H1 (cell line): ENCODE data around the gene EHD4. TPM values are rescaled to one million over a fixed set of nuclear protein-coding genes. Genes with fewer than 3 reads are reported as not detected.

Experiments
- CTCF ChIA-PET: fragments of 300-600 bp; sonication (Branson Sonifier 250); formaldehyde crosslinking; loops from one replicate; lab custom pipeline; 2021; ENCODE audit not compliant: partially characterized antibody; lab: Charles Lee
- POLR2A ChIA-PET: fragments of 300-600 bp; sonication (Branson Sonifier 250); formaldehyde crosslinking; loops from one replicate; lab custom pipeline; 2021; ENCODE audit warnings: inconsistent platforms; ENCODE audit not compliant: partially characterized antibody; lab: Charles Lee
- DNase-seq, 2 experiments: peaks; one replicate each; pipeline versions ENCODE4 v3.0.0 to v3.0.0-alpha.2; 2010 to 2022; ENCODE audit warnings: low spot score in 2 of 2, low read depth in 1 of 2, mixed read lengths in 1 of 2
- FAIRE-seq: peaks from 2 replicates; lab custom pipeline; 2011; peaks lifted over from hg19 to GRCh38; lab: Jason Lieb, UNC
- H2AFZ ChIP-seq: 2 replicates; pipeline ENCODE4 v1.8.1; 2012; ENCODE audit warnings: low read length, inconsistent platforms
- H2AK5ac ChIP-seq: 2 replicates; pipeline ENCODE4 v1.6.1; 2013; ENCODE audit warnings: low read depth, low read length
- H2BK120ac ChIP-seq: replicated peaks from 2 replicates; pipeline ENCODE3; 2013; ENCODE audit warnings: low read depth, low read length, inconsistent platforms
- H2BK12ac ChIP-seq: 2 replicates; pipeline ENCODE4 v1.6.1; 2013; ENCODE audit warnings: low read depth, low read length
- H2BK15ac ChIP-seq: 2 replicates; pipeline ENCODE4 v1.6.1; 2013; ENCODE audit warnings: low read length
- H2BK20ac ChIP-seq: 2 replicates; pipeline ENCODE4 v1.6.1; 2013; ENCODE audit warnings: low read length
- H2BK5ac ChIP-seq: 2 replicates; pipeline ENCODE4 v1.6.1; 2013; ENCODE audit warnings: low read depth, low read length
- H3K14ac ChIP-seq: 2 replicates; pipeline ENCODE4 v1.6.1; 2013; ENCODE audit warnings: inconsistent platforms; ENCODE audit not compliant: insufficient read length
- H3K18ac ChIP-seq: 2 replicates; pipeline ENCODE4 v1.6.1; 2013; ENCODE audit warnings: low read length; ENCODE audit errors: extremely low read depth
- H3K23ac ChIP-seq: 2 replicates; pipeline ENCODE4 v1.6.1; 2013; ENCODE audit warnings: inconsistent platforms; ENCODE audit not compliant: insufficient read length
- H3K23me2 ChIP-seq: 2 replicates; pipeline ENCODE4 v1.6.1; 2013; ENCODE audit warnings: low read depth, low read length
- H3K27ac ChIP-seq: 2 replicates; pipeline ENCODE4 v1.6.1; 2011; ENCODE audit warnings: low read depth, low read length, inconsistent platforms
- H3K27me3 ChIP-seq, 4 experiments: replicated peaks in 1 of 4; 1 replicate in 1 of 4; 2 replicates in 3 of 4; pipeline versions ENCODE4 v1.6.1 to v1.8.1; 2011 to 2013; ENCODE audit warnings: low read length in 3 of 4, mild to moderate bottlenecking in 3 of 4, inconsistent platforms in 2 of 4, mixed read lengths in 2 of 4, moderate library complexity in 1 of 4; ENCODE audit not compliant: control insufficient read depth in 3 of 4, insufficient read depth in 3 of 4; ENCODE audit errors: extremely low read depth in 1 of 4
- H3K36me3 ChIP-seq, 4 experiments: 2 replicates each; pipeline versions ENCODE4 v1.6.1 to v1.8.1; 2011 to 2013; ENCODE audit warnings: mild to moderate bottlenecking in 4 of 4, low read length in 3 of 4, moderate library complexity in 2 of 4, control low read depth in 1 of 4, inconsistent platforms in 1 of 4; ENCODE audit not compliant: insufficient read depth in 4 of 4, control insufficient read depth in 2 of 4
- H3K4ac ChIP-seq: replicated peaks from 2 replicates; pipeline ENCODE3; 2013; ENCODE audit warnings: low read length, low read depth, mixed read lengths, inconsistent platforms; ENCODE audit not compliant: insufficient read length
- H3K4me1 ChIP-seq, 4 experiments: replicated peaks in 1 of 4; 1 replicate in 1 of 4; 2 replicates in 3 of 4; pipeline versions ENCODE4 v1.6.1 to v1.8.1; 2011 to 2013; ENCODE audit warnings: low read length in 3 of 4, inconsistent platforms in 2 of 4, mixed read lengths in 1 of 4; ENCODE audit not compliant: insufficient read depth in 4 of 4, control insufficient read depth in 3 of 4
- H3K4me2 ChIP-seq, 2 experiments: 2 replicates each; pipeline versions ENCODE4 v1.6.1 to v1.8.1; 2011 to 2013; ENCODE audit warnings: low read depth in 2 of 2, low read length in 2 of 2, control low read depth in 1 of 2, inconsistent platforms in 1 of 2, mild to moderate bottlenecking in 1 of 2; ENCODE audit not compliant: insufficient read depth in 1 of 2
- H3K4me3 ChIP-seq, 4 experiments: fragments of 200-600, 300-600 bp in 1 of 4; sonication (generic), shearing (Covaris generic), sonication (Bioruptor Twin) in 1 of 4; 2 replicates each; pipeline versions ENCODE4 v1.5.1 to v1.8.1; 2011 to 2016; ENCODE audit warnings: low read length in 4 of 4, low read depth in 3 of 4, control low read depth in 2 of 4, inconsistent platforms in 2 of 4, mild to moderate bottlenecking in 2 of 4, mixed read lengths in 1 of 4, moderate library complexity in 1 of 4; ENCODE audit not compliant: insufficient read depth in 2 of 4; ENCODE audit errors: extremely low read depth in 1 of 4
- H3K56ac ChIP-seq: replicated peaks from 2 replicates; pipeline ENCODE3; 2013; ENCODE audit warnings: low read depth, mild to moderate bottlenecking, mixed read lengths, low read length, inconsistent platforms; ENCODE audit not compliant: insufficient read length
- H3K79me1 ChIP-seq: 2 replicates; pipeline ENCODE4 v1.6.1; 2013; ENCODE audit warnings: low read depth, low read length, control low read depth
- H3K79me2 ChIP-seq, 2 experiments: 2 replicates each; pipeline versions ENCODE4 v1.6.1 to v1.8.1; 2012 to 2013; ENCODE audit warnings: low read length in 2 of 2, mild to moderate bottlenecking in 2 of 2, inconsistent platforms in 1 of 2; ENCODE audit not compliant: insufficient read depth in 2 of 2, control insufficient read depth in 1 of 2
- H3K9ac ChIP-seq, 4 experiments: replicated peaks in 1 of 4; 1 replicate in 1 of 4; 2 replicates in 3 of 4; pipeline versions ENCODE4 v1.6.1 to v1.8.1; 2011 to 2013; ENCODE audit warnings: low read depth in 3 of 4, low read length in 3 of 4, control low read depth in 2 of 4, mild to moderate bottlenecking in 2 of 4, moderate library complexity in 2 of 4, inconsistent platforms in 1 of 4; ENCODE audit errors: extremely low read depth in 1 of 4
- H3K9me3 ChIP-seq, 2 experiments: 2 replicates each; pipeline versions ENCODE4 v1.6.1 to v1.8.1; 2012 to 2013; ENCODE audit warnings: mild to moderate bottlenecking in 2 of 2, moderate library complexity in 2 of 2, control low read depth in 1 of 2, inconsistent platforms in 1 of 2, low read depth in 1 of 2, low read length in 1 of 2, mixed read lengths in 1 of 2; ENCODE audit not compliant: insufficient read depth in 2 of 2
- H4K20me1 ChIP-seq, 2 experiments: replicated peaks in 1 of 2; 2 replicates each; pipeline versions ENCODE3 to v1.8.1; 2011 to 2013; ENCODE audit warnings: inconsistent platforms in 2 of 2, low read length in 2 of 2, mild to moderate bottlenecking in 1 of 2; ENCODE audit not compliant: insufficient read depth in 2 of 2, control insufficient read depth in 1 of 2
- H4K5ac ChIP-seq: 2 replicates; pipeline ENCODE4 v1.6.1; 2013; ENCODE audit warnings: low read length, low read depth, mixed read lengths, inconsistent platforms; ENCODE audit not compliant: insufficient read length
- H4K8ac ChIP-seq: 2 replicates; pipeline ENCODE4 v1.8.0; 2013; ENCODE audit warnings: mild to moderate bottlenecking, moderate library complexity, low read length, inconsistent platforms; ENCODE audit not compliant: insufficient read depth; ENCODE audit errors: extremely low read depth
- H4K91ac ChIP-seq: replicated peaks from 2 replicates; pipeline ENCODE3; 2013; ENCODE audit warnings: low read length, mixed read lengths, inconsistent platforms; ENCODE audit not compliant: insufficient read length
- CBX8 ChIP-seq: fragments of 300-800, 300-1000 bp; sonication (generic); IDR thresholded peaks from 2 replicates; pipeline ENCODE4 v1.7.1; 2016; ENCODE audit warnings: low read depth, low read length, borderline replicate concordance
- CHD2 ChIP-seq: IDR thresholded peaks from 2 replicates; pipeline ENCODE4 v1.6.1; 2012; ENCODE audit warnings: low read length, improper control_type of control experiment
- GABPA ChIP-seq: IDR thresholded peaks from 2 replicates; pipeline ENCODE4 v1.6.1; 2011; ENCODE audit warnings: mild to moderate bottlenecking, low read length, moderate library complexity, borderline replicate concordance; ENCODE audit not compliant: insufficient read depth
- POLR2A ChIP-seq, 2 experiments: IDR thresholded peaks; 1 replicate in 1 of 2; 2 replicates in 1 of 2; pipeline ENCODE4 v1.6.1; 2011; ENCODE audit warnings: low read depth in 2 of 2, low read length in 2 of 2, mild to moderate bottlenecking in 2 of 2; ENCODE audit errors: control extremely low read depth in 1 of 2
- RBBP5 ChIP-seq: IDR thresholded peaks from 2 replicates; pipeline ENCODE4 v1.7.1; 2012; ENCODE audit warnings: low read depth, mild to moderate bottlenecking, inconsistent platforms, low read length, moderate library complexity, borderline replicate concordance
- SP2 ChIP-seq: IDR thresholded peaks from 2 replicates; pipeline ENCODE4 v1.6.1; 2012; ENCODE audit warnings: mild to moderate bottlenecking, low read length, inconsistent platforms
- WGBS, 2 experiments: shearing (Covaris generic) in 1 of 2; methylation state at CpG; one replicate each; pipeline versions ENCODE4 v1.1.6 to v1.1.7; 2013 to 2015; ENCODE audit warnings: low lambda C conversion rate in 2 of 2, mixed read lengths in 2 of 2, inconsistent platforms in 1 of 2, low coverage in 1 of 2, missing lambda C conversion rate in 1 of 2; ENCODE audit not compliant: insufficient replicate concordance in 2 of 2, insufficient coverage in 1 of 2, insufficient read length in 1 of 2; ENCODE audit errors: extremely low coverage in 1 of 2, missing lambda C conversion rate in 1 of 2; 5-methylcytosine and 5-hydroxymethylcytosine counted together
- polyA plus RNA-seq, 7 experiments: library from polyadenylated mRNA; depleted of rRNA in 3 of 7; stranded (reverse) in 5 of 7; unstranded in 2 of 7; fragments of >200 nt in 5 of 7; fragments of 200-250 nt in 2 of 7; gene quantifications; 1 replicate in 5 of 7; 2 replicates in 1 of 7; 4 replicates in 1 of 7; pipeline versions ENCODE4 v1.2.1 to v1.2.3, GENCODE V29; 2011 to 2013; ENCODE audit warnings: missing spikeins in 2 of 7, mixed read lengths in 2 of 7
- total RNA-seq: library from RNA; stranded (reverse); fragmentation: NEBNext Ultra II Directional; extraction: Animal tissue kit (Norgen Biotek cat#: 25700); gene quantifications from 2 replicates; pipeline ENCODE4 v1.2.1, GENCODE V29; 2021
- TF ChIP-seq, protein P1 (sequence below), 3 experiments: IDR thresholded peaks; 1 replicate in 2 of 3; 2 replicates in 1 of 3; pipeline versions ENCODE4 v1.5.1 to v1.6.1; 2011; ENCODE audit warnings: low read length in 3 of 3, mild to moderate bottlenecking in 3 of 3, inconsistent platforms in 2 of 3, low read depth in 1 of 3, moderate library complexity in 1 of 3; ENCODE audit not compliant: insufficient read depth in 1 of 3; ENCODE audit errors: control extremely low read depth in 1 of 3
- TF ChIP-seq, protein P2 (sequence below): IDR thresholded peaks from 2 replicates; pipeline ENCODE4 v1.6.1; 2012; ENCODE audit warnings: low read length, inconsistent platforms

Gene EHD4
- total and polyA plus RNA-seq, 2 of the 8 experiments (the other 6 are each of a cell fraction or from before 2014, with no cell fraction given), result 17.5 to 24.5 TPM

DNA sequence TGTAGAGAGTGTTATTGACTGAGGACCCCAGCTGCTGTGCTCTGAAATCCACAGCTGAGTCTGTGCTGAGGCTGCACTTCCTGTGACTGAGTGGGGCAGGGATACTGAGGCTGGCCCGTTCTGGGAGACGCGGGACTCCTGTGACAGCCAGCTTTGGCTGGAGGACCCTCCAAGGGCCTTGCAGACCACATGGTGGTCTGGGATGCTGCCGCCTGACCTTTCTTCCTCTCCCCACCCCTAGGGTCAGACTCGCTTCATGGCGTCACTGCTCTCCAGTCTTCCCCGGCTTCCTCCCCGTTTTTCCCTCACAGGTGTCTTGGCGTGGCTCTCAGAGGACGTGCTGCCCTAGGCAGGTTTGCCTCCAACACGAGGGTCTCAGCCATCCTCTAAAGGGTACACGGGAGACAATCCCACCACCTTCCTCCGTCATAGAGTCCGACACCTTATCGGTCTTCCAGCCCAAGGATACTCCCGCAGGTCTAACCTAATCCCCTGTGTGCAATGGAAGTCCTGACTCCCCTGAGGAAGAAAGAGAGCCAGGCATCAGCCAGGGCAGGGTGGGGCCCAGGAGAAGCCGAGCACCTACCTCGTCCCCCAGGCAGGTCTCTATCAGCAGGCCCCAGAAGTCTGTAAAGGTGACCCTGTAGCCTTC lies 19.9 kb upstream of the EHD4 start:
- Histone ChIP-seq H2BK12ac (no peak overlapping the region), H3K18ac (no peak overlapping the region), H2AK5ac (no peak overlapping the region), H4K5ac (no peak overlapping the region), H3K27me3 (no peaks in the 10 kb centered on the region), H3K79me2 (no peaks in the 10 kb centered on the region), H3K4me3 (no peak overlapping the region), H2BK120ac (no peak overlapping the region), H2BK20ac (no peak overlapping the region), H3K4me1 (peaks cover 0 to 5% (median 1%) of the 10 kb centered on the region in 4 experiments; a peak in 4 of 7 replicates), H3K9ac (no peak overlapping the region), H3K4ac (no peak overlapping the region), H3K9me3 (no peaks in the 10 kb centered on the region), H3K23me2 (no peaks in the 10 kb centered on the region), H4K8ac (peak overlapping the region; percentile 71), H2BK15ac (no peak overlapping the region), H2AFZ (no peak overlapping the region), H3K4me2 (no peak overlapping the region), H4K91ac (no peak overlapping the region), H3K27ac (no peak overlapping the region), H4K20me1 (no peaks in the 10 kb centered on the region), H3K36me3 (no peaks in the 10 kb centered on the region), H2BK5ac (no peak overlapping the region), H3K56ac (no peak overlapping the region), H3K23ac (no peak overlapping the region), H3K14ac (no peak overlapping the region), H3K79me1 (no peaks in the 10 kb centered on the region)
- ChIA-PET POLR2A (no interaction called here), CTCF (interaction anchor here (1.6 to 16.4 kb wide), 8 partner anchors 8 to 141 kb away, joined by 3 to 252 read pairs (median 66); no protein-coding TSS in a partner anchor)
- 91% methylated on average over 18 of the region's 18 CpGs; no CpG with 5 or more reads in 1 of the 2 experiments for WGBS, 2 experiments
- FAIRE-seq (no peak), DNase-seq (no peak)
- no peak for TF ChIP-seq CHD2
- TF ChIP-seq, protein P1, sequence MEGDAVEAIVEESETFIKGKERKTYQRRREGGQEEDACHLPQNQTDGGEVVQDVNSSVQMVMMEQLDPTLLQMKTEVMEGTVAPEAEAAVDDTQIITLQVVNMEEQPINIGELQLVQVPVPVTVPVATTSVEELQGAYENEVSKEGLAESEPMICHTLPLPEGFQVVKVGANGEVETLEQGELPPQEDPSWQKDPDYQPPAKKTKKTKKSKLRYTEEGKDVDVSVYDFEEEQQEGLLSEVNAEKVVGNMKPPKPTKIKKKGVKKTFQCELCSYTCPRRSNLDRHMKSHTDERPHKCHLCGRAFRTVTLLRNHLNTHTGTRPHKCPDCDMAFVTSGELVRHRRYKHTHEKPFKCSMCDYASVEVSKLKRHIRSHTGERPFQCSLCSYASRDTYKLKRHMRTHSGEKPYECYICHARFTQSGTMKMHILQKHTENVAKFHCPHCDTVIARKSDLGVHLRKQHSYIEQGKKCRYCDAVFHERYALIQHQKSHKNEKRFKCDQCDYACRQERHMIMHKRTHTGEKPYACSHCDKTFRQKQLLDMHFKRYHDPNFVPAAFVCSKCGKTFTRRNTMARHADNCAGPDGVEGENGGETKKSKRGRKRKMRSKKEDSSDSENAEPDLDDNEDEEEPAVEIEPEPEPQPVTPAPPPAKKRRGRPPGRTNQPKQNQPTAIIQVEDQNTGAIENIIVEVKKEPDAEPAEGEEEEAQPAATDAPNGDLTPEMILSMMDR (IDR thresholded peaks at IDR 0.05; ENCODE audit: control extremely low read depth in 1 of 3, insufficient read depth in 1 of 3, low read depth in 1 of 3, low read length in 3 of 3), result no peak
- no peak for TF ChIP-seq RBBP5
- no peak for TF ChIP-seq POLR2A (IDR thresholded peaks at IDR 0.05; ENCODE audit: control extremely low read depth in 1 of 2, low read depth in 2 of 2, low read length in 2 of 2)
- TF ChIP-seq, protein P2, sequence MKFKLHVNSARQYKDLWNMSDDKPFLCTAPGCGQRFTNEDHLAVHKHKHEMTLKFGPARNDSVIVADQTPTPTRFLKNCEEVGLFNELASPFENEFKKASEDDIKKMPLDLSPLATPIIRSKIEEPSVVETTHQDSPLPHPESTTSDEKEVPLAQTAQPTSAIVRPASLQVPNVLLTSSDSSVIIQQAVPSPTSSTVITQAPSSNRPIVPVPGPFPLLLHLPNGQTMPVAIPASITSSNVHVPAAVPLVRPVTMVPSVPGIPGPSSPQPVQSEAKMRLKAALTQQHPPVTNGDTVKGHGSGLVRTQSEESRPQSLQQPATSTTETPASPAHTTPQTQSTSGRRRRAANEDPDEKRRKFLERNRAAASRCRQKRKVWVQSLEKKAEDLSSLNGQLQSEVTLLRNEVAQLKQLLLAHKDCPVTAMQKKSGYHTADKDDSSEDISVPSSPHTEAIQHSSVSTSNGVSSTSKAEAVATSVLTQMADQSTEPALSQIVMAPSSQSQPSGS, result no peak
- TF ChIP-seq CBX8, result no peak
- TF ChIP-seq SP2, result no peak
- TF ChIP-seq GABPA, result no peak
